Neural cell (in vitro differentiated cells): Measurements from ENCODE around the gene PDE11A. TPM values are rescaled to one million over a fixed set of nuclear protein-coding genes. Genes with fewer than 3 reads are reported as not detected.
"Not testable (repeated sequence)": the region's sequence is repeated elsewhere in the genome, so short reads cannot be mapped to it uniquely, and the experiment has no call there.

Experiments used
- H2AFZ ChIP-seq: fragments of 200-600, 300-800 bp; sonication (generic), shearing (Covaris generic); 2 replicates; pipeline ENCODE4 v1.6.0; 2014; ENCODE audit warnings: low read depth, mild to moderate bottlenecking, antibody characterized with exemption, low read length, moderate library complexity
- H3F3A ChIP-seq: fragments of 200-600 bp; shearing (Covaris generic); 2 replicates; pipeline ENCODE4 v1.6.1; 2016; ENCODE audit warnings: mild to moderate bottlenecking, moderate library complexity, mixed read lengths, antibody characterized with exemption, low read length; ENCODE audit not compliant: insufficient read depth, poor library complexity, severe bottlenecking
- H3K27ac ChIP-seq: fragments of 200-600, 300-800 bp; sonication (generic), shearing (Covaris generic); 2 replicates; pipeline ENCODE4 v1.5.1; 2014; ENCODE audit warnings: mild to moderate bottlenecking, low read length, moderate library complexity
- H3K27me3 ChIP-seq: fragments of 300-800, 200-600 bp; sonication (generic), shearing (Covaris generic); 2 replicates; pipeline ENCODE4 v1.6.0; 2014; ENCODE audit warnings: mild to moderate bottlenecking, low read depth, low read length, moderate library complexity; ENCODE audit not compliant: insufficient read depth
- H3K36me3 ChIP-seq: fragments of 300-800, 200-600 bp; sonication (generic), shearing (Covaris generic); 2 replicates; pipeline ENCODE4 v1.5.1; 2014; ENCODE audit warnings: mild to moderate bottlenecking, antibody characterized with exemption, low read length, moderate library complexity; ENCODE audit not compliant: insufficient read depth
- H3K4me2 ChIP-seq: fragments of 300-800, 200-600 bp; sonication (generic), shearing (Covaris generic); 2 replicates; pipeline ENCODE4 v1.6.0; 2014; ENCODE audit warnings: mild to moderate bottlenecking, low read length
- H3K4me3 ChIP-seq: fragments of 300-800, 200-600 bp; sonication (generic), shearing (Covaris generic); 2 replicates; pipeline ENCODE4 v1.5.1; 2014; ENCODE audit warnings: mild to moderate bottlenecking, low read length, moderate library complexity
- H3K79me2 ChIP-seq: fragments of 200-600 bp; shearing (Covaris generic); replicated peaks from 2 replicates; pipeline ENCODE4 v1.6.0; 2014; ENCODE audit warnings: mild to moderate bottlenecking, low read length, moderate library complexity; ENCODE audit not compliant: insufficient read depth
- H3K9ac ChIP-seq: fragments of 300-800, 200-600 bp; sonication (generic), shearing (Covaris generic); 2 replicates; pipeline ENCODE4 v1.6.1; 2016; ENCODE audit warnings: mild to moderate bottlenecking, low read length, mixed read lengths
- H3K9me2 ChIP-seq: fragments of 200-600 bp; shearing (Covaris generic); 2 replicates; pipeline ENCODE4 v1.6.1; 2016; ENCODE audit warnings: mild to moderate bottlenecking, low read length, mixed read lengths; ENCODE audit not compliant: insufficient read depth
- H3K9me3 ChIP-seq: fragments of 200-600, 300-800 bp; sonication (generic), shearing (Covaris generic); 2 replicates; pipeline ENCODE4 v1.6.1; 2016; ENCODE audit warnings: mild to moderate bottlenecking, mixed run types, low read length, moderate library complexity, mixed read lengths
- H4K20me1 ChIP-seq: fragments of 200-600 bp; shearing (Covaris generic); 2 replicates; pipeline ENCODE4 v1.6.1; 2016; ENCODE audit warnings: mild to moderate bottlenecking, mixed run types; ENCODE audit not compliant: insufficient read depth
- EP300 ChIP-seq: fragments of 450-650 bp; conservative IDR thresholded peaks from 2 replicates; pipeline ENCODE4 v1.6.1; 2014; ENCODE audit warnings: antibody characterized with exemption, mild to moderate bottlenecking, moderate library complexity; ENCODE audit not compliant: poor library complexity, severe bottlenecking
- EZH2 ChIP-seq: fragments of 200-600, 300-800 bp; shearing (Covaris generic), sonication (generic); IDR thresholded peaks from 2 replicates; pipeline ENCODE4 v1.6.1; 2014; ENCODE audit warnings: antibody characterized with exemption, low read length, borderline replicate concordance, mild to moderate bottlenecking; ENCODE audit not compliant: insufficient read depth, poor library complexity, severe bottlenecking
- MXI1 ChIP-seq: fragments of 450-650 bp; conservative IDR thresholded peaks from 2 replicates; pipeline ENCODE4 v1.6.1; 2014; ENCODE audit warnings: antibody characterized with exemption, mild to moderate bottlenecking; ENCODE audit not compliant: poor library complexity, severe bottlenecking
- POLR2AphosphoS5 ChIP-seq: IDR thresholded peaks from 2 replicates; pipeline ENCODE4 v1.6.1; 2012
- RAD21 ChIP-seq: fragments of 450-650 bp; conservative IDR thresholded peaks from 2 replicates; pipeline ENCODE4 v1.6.1; 2014; ENCODE audit warnings: antibody characterized with exemption, mild to moderate bottlenecking, moderate library complexity
- SMC3 ChIP-seq: fragments of 450-650 bp; conservative IDR thresholded peaks from 2 replicates; pipeline ENCODE4 v1.6.1; 2014; ENCODE audit warnings: antibody characterized with exemption, mild to moderate bottlenecking, moderate library complexity; ENCODE audit not compliant: poor library complexity
- TAF1 ChIP-seq: IDR thresholded peaks from 2 replicates; pipeline ENCODE4 v1.6.1; 2012; ENCODE audit warnings: low read depth
- polyA plus RNA-seq: library from polyadenylated mRNA; depleted of rRNA; stranded (reverse); fragments of >200 nt; gene quantifications from 2 replicates; pipeline ENCODE4 v1.2.3, GENCODE V29; 2014
- TF ChIP-seq, protein P1 (sequence below): fragments of 450-650 bp; IDR thresholded peaks from 2 replicates; pipeline ENCODE4 v1.5.1; 2014; ENCODE audit warnings: antibody characterized with exemption, mild to moderate bottlenecking, moderate library complexity; ENCODE audit not compliant: poor library complexity, severe bottlenecking
- TF ChIP-seq, protein P2 (sequence below): IDR thresholded peaks from 2 replicates; pipeline ENCODE4 v1.6.1; 2012; ENCODE audit warnings: borderline replicate concordance

The PDE11A gene
- polyA plus RNA-seq, 1 donor from 2014 or later = 0.89 TPM

DNA sequence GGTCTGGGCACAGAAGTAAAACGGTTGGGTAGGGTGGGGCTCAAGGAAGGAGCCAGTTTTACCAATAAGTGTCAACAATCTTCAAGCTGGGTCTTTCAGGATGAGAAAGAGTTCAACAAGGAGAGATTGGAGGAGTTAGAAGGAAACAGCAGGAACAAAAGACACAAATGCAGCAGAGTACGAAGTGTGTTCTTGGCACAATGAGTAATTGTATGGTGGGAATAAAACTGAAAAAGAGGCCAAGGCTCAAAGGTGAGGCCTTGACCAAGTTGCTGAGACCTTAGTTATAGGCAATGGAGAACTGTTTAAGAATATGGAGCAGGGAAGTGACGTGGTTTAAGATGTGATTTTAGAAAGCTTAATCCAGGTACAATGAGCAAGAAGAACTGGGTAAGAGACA is 230.3 kb downstream of the PDE11A start:
- H3K9me2 ChIP-seq = no peaks in the 10 kb centered on the region
- no peak overlapping the region for H2AFZ ChIP-seq
- no peak overlapping the region for H3K27ac ChIP-seq
- no peak overlapping the region for H3K4me3 ChIP-seq
- H3K36me3 ChIP-seq = no peaks in the 10 kb centered on the region
- TF ChIP-seq TAF1 = no peak
- TF ChIP-seq MXI1 = no peak
- H3K4me2 ChIP-seq = no peak overlapping the region
- H3K9ac ChIP-seq = no peak overlapping the region
- no peaks in the 10 kb centered on the region for H3K79me2 ChIP-seq
- H4K20me1 ChIP-seq = no peaks in the 10 kb centered on the region
- peaks cover 3% of the 10 kb centered on the region for H3K9me3 ChIP-seq
- no peaks in the 10 kb centered on the region for H3K27me3 ChIP-seq
- no peaks in the 10 kb centered on the region for H3F3A ChIP-seq

DNA sequence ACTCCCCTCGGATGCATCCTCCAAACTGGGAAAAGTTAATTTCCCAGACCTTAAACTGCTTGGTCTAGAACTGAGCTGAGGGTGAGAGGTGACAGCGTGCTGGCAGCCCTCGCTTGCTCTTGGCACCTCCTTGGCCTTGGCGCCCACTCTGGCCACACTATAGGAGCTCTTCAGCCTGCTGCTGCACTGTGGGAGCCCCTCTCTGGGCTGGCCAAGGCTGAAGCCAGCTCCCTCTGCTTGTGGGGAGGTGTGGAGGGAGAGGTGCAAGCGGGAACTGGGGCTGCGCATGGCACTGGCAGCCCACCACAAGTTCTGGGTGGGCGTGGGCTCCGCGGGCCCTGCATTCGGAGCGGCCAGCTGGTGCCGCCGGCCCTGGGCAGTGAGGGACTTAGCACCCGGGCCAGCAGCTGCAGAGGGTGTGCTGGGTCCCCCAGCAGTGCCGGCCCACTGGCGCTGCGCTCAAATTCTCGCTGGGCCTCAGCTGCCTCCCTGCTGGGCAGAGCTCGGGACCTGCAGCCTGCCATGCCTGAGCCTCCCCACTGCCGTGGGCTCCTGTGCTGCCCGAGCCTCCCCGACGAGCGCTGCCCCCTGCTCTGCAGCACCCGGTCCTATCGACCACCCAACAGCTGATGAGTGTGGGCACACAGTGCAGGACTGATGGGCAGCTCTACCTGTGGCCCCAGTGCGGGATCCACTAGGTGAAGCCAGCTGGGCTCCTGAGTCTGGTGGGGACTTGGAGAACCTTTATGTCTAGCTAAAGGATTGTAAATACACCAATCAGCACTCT is 237.0 kb downstream of the PDE11A start:
- not testable (repeated sequence) for H3K27me3 ChIP-seq, H4K20me1 ChIP-seq, H3K4me3 ChIP-seq, H3K79me2 ChIP-seq, H3F3A ChIP-seq, H3K9ac ChIP-seq, H3K27ac ChIP-seq, H3K9me3 ChIP-seq, H3K36me3 ChIP-seq, H3K4me2 ChIP-seq, H3K9me2 ChIP-seq, H2AFZ ChIP-seq

DNA sequence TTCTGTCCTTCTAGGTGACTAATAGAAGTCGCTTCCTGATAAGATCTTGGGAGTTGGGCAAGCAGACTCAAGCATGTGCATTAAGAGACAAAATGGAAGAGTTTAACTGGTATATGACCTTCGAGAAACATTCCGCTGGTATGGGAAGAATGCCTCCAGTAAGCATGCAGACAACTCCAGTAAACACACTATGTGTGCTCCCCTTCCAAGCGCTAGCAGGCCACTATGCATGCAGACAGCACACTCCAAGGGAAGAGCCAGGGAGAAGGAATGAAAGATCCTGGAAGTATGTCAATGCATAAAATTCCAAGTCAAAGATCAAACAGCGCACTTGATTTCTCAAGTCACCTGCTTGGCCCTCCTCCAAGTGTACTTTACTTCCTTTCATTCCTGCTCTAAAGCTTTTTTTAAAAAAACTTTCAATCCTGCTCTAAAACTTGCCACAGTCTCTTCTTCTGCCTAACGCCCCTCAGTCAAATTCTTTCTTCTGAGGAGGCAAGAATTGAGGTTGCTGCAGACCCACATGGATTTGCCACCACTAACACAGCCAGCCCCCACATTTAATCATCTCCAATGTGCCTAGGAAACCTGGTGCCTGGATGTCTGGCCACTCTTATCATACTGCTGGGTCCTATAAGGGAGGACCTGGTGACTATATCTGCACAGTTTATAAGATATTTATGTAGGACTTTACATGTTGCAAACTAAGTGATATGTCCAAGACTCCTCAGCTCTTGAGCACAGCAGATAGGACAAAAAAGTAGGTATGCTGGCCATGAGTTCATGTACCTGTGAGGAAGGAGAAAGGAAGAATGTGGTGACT is 239.8 kb downstream of the PDE11A start:
- no peak overlapping the region for H2AFZ ChIP-seq
- TF ChIP-seq RAD21 = no peak
- TF ChIP-seq, protein P1, sequence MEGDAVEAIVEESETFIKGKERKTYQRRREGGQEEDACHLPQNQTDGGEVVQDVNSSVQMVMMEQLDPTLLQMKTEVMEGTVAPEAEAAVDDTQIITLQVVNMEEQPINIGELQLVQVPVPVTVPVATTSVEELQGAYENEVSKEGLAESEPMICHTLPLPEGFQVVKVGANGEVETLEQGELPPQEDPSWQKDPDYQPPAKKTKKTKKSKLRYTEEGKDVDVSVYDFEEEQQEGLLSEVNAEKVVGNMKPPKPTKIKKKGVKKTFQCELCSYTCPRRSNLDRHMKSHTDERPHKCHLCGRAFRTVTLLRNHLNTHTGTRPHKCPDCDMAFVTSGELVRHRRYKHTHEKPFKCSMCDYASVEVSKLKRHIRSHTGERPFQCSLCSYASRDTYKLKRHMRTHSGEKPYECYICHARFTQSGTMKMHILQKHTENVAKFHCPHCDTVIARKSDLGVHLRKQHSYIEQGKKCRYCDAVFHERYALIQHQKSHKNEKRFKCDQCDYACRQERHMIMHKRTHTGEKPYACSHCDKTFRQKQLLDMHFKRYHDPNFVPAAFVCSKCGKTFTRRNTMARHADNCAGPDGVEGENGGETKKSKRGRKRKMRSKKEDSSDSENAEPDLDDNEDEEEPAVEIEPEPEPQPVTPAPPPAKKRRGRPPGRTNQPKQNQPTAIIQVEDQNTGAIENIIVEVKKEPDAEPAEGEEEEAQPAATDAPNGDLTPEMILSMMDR = no peak
- TF ChIP-seq EP300 = no peak
- TF ChIP-seq, protein P2, sequence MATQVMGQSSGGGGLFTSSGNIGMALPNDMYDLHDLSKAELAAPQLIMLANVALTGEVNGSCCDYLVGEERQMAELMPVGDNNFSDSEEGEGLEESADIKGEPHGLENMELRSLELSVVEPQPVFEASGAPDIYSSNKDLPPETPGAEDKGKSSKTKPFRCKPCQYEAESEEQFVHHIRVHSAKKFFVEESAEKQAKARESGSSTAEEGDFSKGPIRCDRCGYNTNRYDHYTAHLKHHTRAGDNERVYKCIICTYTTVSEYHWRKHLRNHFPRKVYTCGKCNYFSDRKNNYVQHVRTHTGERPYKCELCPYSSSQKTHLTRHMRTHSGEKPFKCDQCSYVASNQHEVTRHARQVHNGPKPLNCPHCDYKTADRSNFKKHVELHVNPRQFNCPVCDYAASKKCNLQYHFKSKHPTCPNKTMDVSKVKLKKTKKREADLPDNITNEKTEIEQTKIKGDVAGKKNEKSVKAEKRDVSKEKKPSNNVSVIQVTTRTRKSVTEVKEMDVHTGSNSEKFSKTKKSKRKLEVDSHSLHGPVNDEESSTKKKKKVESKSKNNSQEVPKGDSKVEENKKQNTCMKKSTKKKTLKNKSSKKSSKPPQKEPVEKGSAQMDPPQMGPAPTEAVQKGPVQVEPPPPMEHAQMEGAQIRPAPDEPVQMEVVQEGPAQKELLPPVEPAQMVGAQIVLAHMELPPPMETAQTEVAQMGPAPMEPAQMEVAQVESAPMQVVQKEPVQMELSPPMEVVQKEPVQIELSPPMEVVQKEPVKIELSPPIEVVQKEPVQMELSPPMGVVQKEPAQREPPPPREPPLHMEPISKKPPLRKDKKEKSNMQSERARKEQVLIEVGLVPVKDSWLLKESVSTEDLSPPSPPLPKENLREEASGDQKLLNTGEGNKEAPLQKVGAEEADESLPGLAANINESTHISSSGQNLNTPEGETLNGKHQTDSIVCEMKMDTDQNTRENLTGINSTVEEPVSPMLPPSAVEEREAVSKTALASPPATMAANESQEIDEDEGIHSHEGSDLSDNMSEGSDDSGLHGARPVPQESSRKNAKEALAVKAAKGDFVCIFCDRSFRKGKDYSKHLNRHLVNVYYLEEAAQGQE = no peak
- TF ChIP-seq POLR2AphosphoS5 = no peak
- no peak for TF ChIP-seq EZH2
- no peak for TF ChIP-seq SMC3
- TF ChIP-seq MXI1 = no peak
- no peak for TF ChIP-seq TAF1
- no peak overlapping the region for H3K4me3 ChIP-seq
- H4K20me1 ChIP-seq = no peaks in the 10 kb centered on the region
- H3F3A ChIP-seq = no peaks in the 10 kb centered on the region
- no peaks in the 10 kb centered on the region for H3K27me3 ChIP-seq
- peaks cover 6% of the 10 kb centered on the region for H3K9me3 ChIP-seq
- no peaks in the 10 kb centered on the region for H3K9me2 ChIP-seq
- H3K79me2 ChIP-seq = no peaks in the 10 kb centered on the region
- H3K9ac ChIP-seq = no peak overlapping the region
- no peak overlapping the region for H3K4me2 ChIP-seq
- H3K27ac ChIP-seq = no peak overlapping the region
- no peaks in the 10 kb centered on the region for H3K36me3 ChIP-seq
